IMR-90 (cell line): Measurements from ENCODE around the gene PIP5K1B. TPM values are rescaled to one million over a fixed set of nuclear protein-coding genes. Genes with fewer than 3 reads are reported as not detected.

Experiments used
- ATAC-seq: fragments of 200-7000 bp; cut with Tn5 transposase; 2 replicates; pipeline ENCODE4 v1.9.1; 2020; ENCODE audit warnings: low read depth, mild to moderate bottlenecking, moderate library complexity
- BruUV-seq: library from RNA; stranded (reverse); fragments of 400-500 nt; replicated peaks from 2 replicates; lab custom pipeline; 2021; lab: Mats Ljungman, UMichigan
- CTCF ChIA-PET: fragments of 300-600 bp; formaldehyde crosslinking; extraction: SDS; loops from one replicate; lab custom pipeline; 2021; ENCODE audit warnings: antibody characterized with exemption; lab: Yijun Ruan, JAX
- POLR2A ChIA-PET: fragments of 300-600 bp; sonication (Branson Sonifier 250); formaldehyde crosslinking; loops from one replicate; lab custom pipeline; 2022; ENCODE audit warnings: antibody characterized with exemption; ENCODE audit not compliant: unreplicated experiment; lab: Charles Lee
- DNase-seq: peaks from one replicate; pipeline ENCODE4 v3.0.0; 2013
- H2AFZ ChIP-seq: replicated peaks from 2 replicates; pipeline ENCODE3; 2013; ENCODE audit warnings: low read length, mild to moderate bottlenecking; ENCODE audit not compliant: poor library complexity
- H2AK5ac ChIP-seq: 2 replicates; pipeline ENCODE4 v1.6.1; 2013; ENCODE audit warnings: low read depth, low read length, inconsistent platforms
- H2AK9ac ChIP-seq: replicated peaks from 2 replicates; pipeline ENCODE3; 2013; ENCODE audit warnings: mild to moderate bottlenecking, low read depth, low read length, moderate library complexity; ENCODE audit not compliant: poor library complexity
- H2BK120ac ChIP-seq: 2 replicates; pipeline ENCODE4 v1.6.1; 2013; ENCODE audit warnings: low read depth, low read length, inconsistent platforms
- H2BK15ac ChIP-seq: 3 replicates; pipeline ENCODE4 v1.6.1; 2013; ENCODE audit warnings: low read depth, low read length, inconsistent platforms
- H2BK20ac ChIP-seq: 2 replicates; pipeline ENCODE4 v1.6.1; 2013; ENCODE audit warnings: low read depth, mild to moderate bottlenecking, inconsistent platforms, low read length, moderate library complexity
- H2BK5ac ChIP-seq: 2 replicates; pipeline ENCODE4 v1.6.1; 2013; ENCODE audit warnings: mild to moderate bottlenecking, low read depth, low read length, inconsistent platforms; ENCODE audit not compliant: poor library complexity, severe bottlenecking
- H3K14ac ChIP-seq: replicated peaks from 2 replicates; pipeline ENCODE4 v1.6.1; 2013; ENCODE audit warnings: low read depth, low read length, inconsistent platforms
- H3K18ac ChIP-seq: 2 replicates; pipeline ENCODE4 v1.6.1; 2013; ENCODE audit warnings: low read depth, low read length, control low read depth
- H3K23ac ChIP-seq: 2 replicates; pipeline ENCODE4 v1.6.1; 2013; ENCODE audit warnings: low read depth, low read length, inconsistent platforms
- H3K27ac ChIP-seq: 2 replicates; pipeline ENCODE4 v1.5.1; 2013; ENCODE audit warnings: mild to moderate bottlenecking, control low read depth, low read length; ENCODE audit not compliant: insufficient read depth
- H3K27me3 ChIP-seq: 2 replicates; pipeline ENCODE4 v1.6.1; 2013; ENCODE audit warnings: low read length; ENCODE audit not compliant: control insufficient read depth, insufficient read depth
- H3K36me3 ChIP-seq: 2 replicates; pipeline ENCODE4 v1.6.1; 2013; ENCODE audit warnings: low read length, mixed read lengths; ENCODE audit not compliant: control insufficient read depth, insufficient read depth
- H3K4ac ChIP-seq: 2 replicates; pipeline ENCODE4 v1.6.1; 2013; ENCODE audit warnings: low read depth, low read length, inconsistent platforms
- H3K4me1 ChIP-seq: 2 replicates; pipeline ENCODE4 v1.6.1; 2013; ENCODE audit warnings: low read length, mixed read lengths; ENCODE audit not compliant: control insufficient read depth, insufficient read depth
- H3K4me2 ChIP-seq: 2 replicates; pipeline ENCODE4 v1.6.1; 2013; ENCODE audit warnings: low read depth, mild to moderate bottlenecking, control low read depth, low read length, moderate library complexity
- H3K4me3 ChIP-seq: 2 replicates; pipeline ENCODE4 v1.5.1; 2013; ENCODE audit warnings: low read depth, mild to moderate bottlenecking, control low read depth, low read length, moderate library complexity; ENCODE audit not compliant: insufficient read depth
- H3K56ac ChIP-seq: 2 replicates; pipeline ENCODE4 v1.6.1; 2013; ENCODE audit warnings: low read length, inconsistent platforms; ENCODE audit not compliant: insufficient read depth; ENCODE audit errors: extremely low read depth
- H3K79me1 ChIP-seq, 2 experiments: 2 replicates each; pipeline ENCODE4 v1.6.1; 2013; ENCODE audit warnings: low read length in 2 of 2, inconsistent platforms in 1 of 2, low read depth in 1 of 2
- H3K9ac ChIP-seq: 2 replicates; pipeline ENCODE4 v1.6.1; 2013; ENCODE audit warnings: low read depth, low read length, control low read depth
- H3K9me1 ChIP-seq: 2 replicates; pipeline ENCODE4 v1.6.1; 2013; ENCODE audit warnings: low read length, inconsistent platforms; ENCODE audit not compliant: insufficient read depth
- H3K9me3 ChIP-seq: 2 replicates; pipeline ENCODE4 v1.6.1; 2013; ENCODE audit warnings: low read length; ENCODE audit not compliant: control insufficient read depth, insufficient read depth
- H4K20me1 ChIP-seq: 2 replicates; pipeline ENCODE4 v1.6.1; 2013; ENCODE audit warnings: low read length, inconsistent platforms; ENCODE audit not compliant: insufficient read depth
- H4K5ac ChIP-seq: 2 replicates; pipeline ENCODE4 v1.6.1; 2013; ENCODE audit warnings: mild to moderate bottlenecking, low read depth, low read length, control low read depth
- H4K8ac ChIP-seq, 2 experiments: 2 replicates each; pipeline ENCODE4 v1.6.1; 2013; ENCODE audit warnings: low read depth in 2 of 2, low read length in 2 of 2, control low read depth in 1 of 2, inconsistent platforms in 1 of 2
- H4K91ac ChIP-seq: 2 replicates; pipeline ENCODE4 v1.6.1; 2013; ENCODE audit warnings: low read depth, low read length, inconsistent platforms; ENCODE audit not compliant: insufficient read depth
- CEBPB ChIP-seq: IDR thresholded peaks from 2 replicates; pipeline ENCODE4 v1.6.1; 2012; ENCODE audit warnings: low read depth, low read length, improper control_type of control experiment
- MAZ ChIP-seq: IDR thresholded peaks from 2 replicates; pipeline ENCODE4 v1.6.1; 2012; ENCODE audit warnings: low read depth, mild to moderate bottlenecking, low read length, improper control_type of control experiment, moderate library complexity, borderline replicate concordance
- MXI1 ChIP-seq: IDR thresholded peaks from 2 replicates; pipeline ENCODE4 v1.6.1; 2012; ENCODE audit warnings: low read depth, mild to moderate bottlenecking, low read length, moderate library complexity, borderline replicate concordance
- WGBS, 2 experiments: methylation state at CpG; one replicate each; pipeline versions ENCODE4 v1.1.5 to v1.1.7; 2013; ENCODE audit warnings: missing lambda C conversion rate in 2 of 2; ENCODE audit not compliant: insufficient read length in 1 of 2; ENCODE audit errors: extremely low coverage in 2 of 2; 5-methylcytosine and 5-hydroxymethylcytosine counted together
- dilution Hi-C: fragments of 300-500 bp; cut with HindIII; formaldehyde crosslinking; loops from one replicate; pipeline ENCODE4 v1.14.3; 2018; ENCODE audit warnings: low sequenced_read_pairs; ENCODE audit not compliant: unreplicated experiment
- in situ Hi-C: fragments of 300-500 bp; cut with MboI; formaldehyde crosslinking; loops from 3 replicates; pipeline ENCODE4 v1.14.3; 2019; ENCODE audit warnings: low sequenced_read_pairs, inconsistent platforms, mixed read lengths
- intact Hi-C: fragments of 100-400 bp; cut with micrococcal nuclease; formaldehyde crosslinking; loops from 2 replicates; pipeline ENCODE4 v1.10.0; 2022
- polyA plus RNA-seq, 3 experiments: library from polyadenylated mRNA; depleted of rRNA; stranded (reverse); fragments of >200 nt; gene quantifications; 2 replicates each; pipeline ENCODE4 v1.2.3, GENCODE V29; 2012; ENCODE audit warnings: low replicate concordance in 1 of 3
- total RNA-seq: library from RNA; depleted of rRNA; stranded (reverse); fragments of >200 nt; gene quantifications from 2 replicates; pipeline ENCODE4 v1.2.3, GENCODE V29; 2012

Gene PIP5K1B
- total and polyA plus RNA-seq, 2 of the 4 experiments (the other 2 are of a cell fraction), result not detected

- Histone ChIP-seq H4K5ac (no peak overlapping the region), H3K9me1 (no peaks in the 10 kb centered on the region), H3K23ac (no peak overlapping the region), H3K56ac (no peak overlapping the region), H3K79me1 (no peaks in the 10 kb centered on the region), H3K27ac (no peak overlapping the region), H3K14ac (no peak overlapping the region), H3K4ac (no peak overlapping the region), H2AK9ac (no peak overlapping the region), H4K20me1 (no peaks in the 10 kb centered on the region), H3K4me3 (no peak overlapping the region), H2BK20ac (no peak overlapping the region), H2AK5ac (no peak overlapping the region), H4K8ac (no peak overlapping the region), H4K91ac (no peak overlapping the region), H3K4me2 (no peak overlapping the region), H2AFZ (no peak overlapping the region), H2BK15ac (no peak overlapping the region), H2BK5ac (no peak overlapping the region), H3K9ac (no peak overlapping the region), H2BK120ac (no peak overlapping the region), H3K4me1 (no peaks in the 10 kb centered on the region), H3K36me3 (no peaks in the 10 kb centered on the region), H3K27me3 (no peaks in the 10 kb centered on the region), H3K18ac (no peak overlapping the region), H3K9me3 (no peaks in the 10 kb centered on the region)
- DNase-seq, result no peak
- no TSS peak for BruUV-seq
- dilution Hi-C loops (no loop called here), in situ Hi-C loops (no loop called here), intact Hi-C loops (no loop called here)
- TF ChIP-seq CEBPB (no peak), MXI1 (no peak), MAZ (no peak)
- no peak for ATAC-seq
- POLR2A ChIA-PET, result no interaction called here
- WGBS, 2 experiments, result no CpG with 5 or more reads among the region's 2 CpGs
- CTCF ChIA-PET, result no interaction called here
Observed at GRCh38 chr9:68760674-68761333, 55.8 kb downstream of the PIP5K1B start.
